ENCODE results near the gene TIMM10. TPM values are rescaled to one million over a fixed set of nuclear protein-coding genes. Genes with fewer than 3 reads are reported as not detected.

TIMM10 gene
- total RNA-seq, 2 experiments from 2014 or later: 82.4 to 86.1 TPM

- no peak for DNase-seq
- Mint-ChIP-seq H3K27ac (no peak overlapping the region), H3K27me3 (no peaks in the 10 kb centered on the region), H3K9me3 (no peaks in the 10 kb centered on the region), H3K4me1 (peaks cover 4% of the 10 kb centered on the region), H3K36me3 (ENCODE audit: low read depth) (peaks cover 28% of the 10 kb centered on the region), H3K4me3 (no peak overlapping the region)
- CTCF ChIA-PET: no interaction called here
- POLR2A ChIA-PET: no interaction called here
Observed at GRCh38 chr11:57500515-57500914, 30.0 kb downstream of the TIMM10 start.

DNA sequence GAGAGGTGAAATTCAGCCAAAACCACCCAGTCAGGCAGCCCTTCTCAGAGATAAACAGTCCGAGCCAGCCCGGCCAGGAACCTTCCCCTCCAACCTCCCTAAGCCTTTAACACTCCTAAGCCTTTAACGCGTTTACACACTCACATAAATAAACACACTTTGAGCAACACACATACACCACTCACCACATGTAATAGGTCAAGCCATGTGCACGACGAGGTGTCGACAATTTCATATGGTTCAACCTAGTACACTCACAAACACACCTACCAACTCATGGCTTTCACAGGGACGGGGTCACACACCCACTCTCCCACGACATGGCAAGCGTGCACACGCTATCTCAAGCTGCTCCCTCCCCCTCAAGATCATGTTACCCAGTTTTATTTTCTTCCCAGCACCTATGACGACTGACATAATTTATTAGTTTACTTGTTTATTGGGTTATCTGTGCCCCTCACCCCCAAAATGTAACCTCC, 30.5 kb downstream of the TIMM10 start:
- H3K9me3 Mint-ChIP-seq: no peaks in the 10 kb centered on the region
- POLR2A ChIA-PET: no interaction called here
- no peak overlapping the region for H3K27ac Mint-ChIP-seq

DNA sequence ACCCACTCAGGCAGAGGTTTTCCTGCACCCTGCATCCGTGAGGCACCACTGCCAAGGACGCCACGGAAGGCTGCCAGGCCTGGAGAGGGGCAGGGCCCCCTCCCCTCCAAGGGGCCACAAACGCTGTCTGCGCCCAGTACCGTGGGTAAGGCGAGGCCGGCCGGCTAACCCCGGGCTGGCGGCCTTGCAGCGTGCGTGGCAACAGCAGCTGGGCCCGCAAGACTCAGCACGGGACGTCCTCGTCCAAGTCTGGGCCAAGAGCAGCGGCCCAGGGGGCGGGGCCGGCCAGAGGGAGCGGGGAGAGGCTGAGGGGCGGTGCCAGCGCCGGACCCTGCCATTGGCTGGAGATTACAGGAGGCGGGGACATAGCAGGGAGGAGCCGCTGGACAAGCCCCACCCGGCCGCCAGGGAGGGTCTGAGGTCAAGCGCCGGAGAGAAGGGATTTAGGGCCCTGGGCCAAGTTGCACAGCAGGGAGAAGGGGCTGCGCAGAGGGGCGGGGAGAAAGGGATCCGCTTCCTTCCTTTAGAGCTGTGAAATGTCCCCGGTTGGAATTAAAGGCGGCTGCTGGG, 31.1 kb downstream of the TIMM10 start:
- DNase-seq: no peak
- ChIA-PET POLR2A (no interaction called here), CTCF (no interaction called here)
- Mint-ChIP-seq H3K9me3 (no peaks in the 10 kb centered on the region), H3K36me3 (ENCODE audit: low read depth) (peaks cover 24% of the 10 kb centered on the region), H3K4me1 (peaks cover 4% of the 10 kb centered on the region), H3K4me3 (no peak overlapping the region), H3K27me3 (no peaks in the 10 kb centered on the region), H3K27ac (no peak overlapping the region)

More for the DNA sequence above, 30.5 kb downstream of the TIMM10 start:
- Mint-ChIP-seq H3K27me3 (no peaks in the 10 kb centered on the region), H3K4me3 (no peak overlapping the region), H3K4me1 (peaks cover 4% of the 10 kb centered on the region), H3K36me3 (ENCODE audit: low read depth) (peaks cover 28% of the 10 kb centered on the region)
- DNase-seq: no peak
- CTCF ChIA-PET: no interaction called here

DNA sequence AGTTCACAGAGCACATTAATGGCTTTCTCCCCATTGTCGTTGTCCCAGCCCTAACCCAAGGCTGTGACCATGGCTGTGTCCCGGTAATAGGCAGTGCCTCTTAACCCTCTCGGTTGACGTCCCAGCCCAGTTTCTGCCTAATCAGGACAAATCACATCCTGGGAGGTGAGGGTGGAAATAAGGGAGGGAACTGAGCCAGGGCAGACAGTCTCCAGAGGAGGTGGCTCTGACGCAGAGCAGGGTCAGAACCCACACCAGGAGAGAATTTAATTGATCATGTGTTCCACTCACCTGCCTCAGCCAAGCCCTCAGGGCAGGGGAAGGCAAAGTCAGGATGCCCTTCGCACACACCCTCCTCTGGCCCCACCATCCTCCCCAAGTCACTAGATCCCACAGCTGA, 32.0 kb downstream of the TIMM10 start:
- CTCF ChIA-PET: interaction anchor here (1.3 kb wide), 1 partner anchor 42 kb away, joined by 4 read pairs; no protein-coding TSS in a partner anchor

GRCh38 chr11:57497303-57498247, 33.0 kb downstream of the TIMM10 start:
- peaks cover 16% of the 10 kb centered on the region for H3K4me1 Mint-ChIP-seq
- no peaks in the 10 kb centered on the region for H3K9me3 Mint-ChIP-seq
- H3K36me3 Mint-ChIP-seq (ENCODE audit: low read depth): peaks cover 30% of the 10 kb centered on the region
- H3K4me3 Mint-ChIP-seq: no peak overlapping the region
- no peaks in the 10 kb centered on the region for H3K27me3 Mint-ChIP-seq
- H3K27ac Mint-ChIP-seq: no peak overlapping the region
- ChIA-PET POLR2A (interaction anchor here (0.7 to 1.2 kb wide), 2 partner anchors 17 to 29 kb away, joined by 3 read pairs; no protein-coding TSS in a partner anchor), CTCF (interaction anchor here (1.2 to 8.0 kb wide), 3 partner anchors 19 to 41 kb away, joined by 4 to 296 read pairs (median 7); partner anchors contain the start of gene TIMM10)
- no peak for DNase-seq

More for the DNA sequence above, 32.0 kb downstream of the TIMM10 start:
- Mint-ChIP-seq H3K36me3 (ENCODE audit: low read depth) (peaks cover 28% of the 10 kb centered on the region), H3K4me1 (peaks cover 10% of the 10 kb centered on the region), H3K4me3 (no peak overlapping the region), H3K27ac (no peak overlapping the region), H3K27me3 (no peaks in the 10 kb centered on the region), H3K9me3 (no peaks in the 10 kb centered on the region)
- POLR2A ChIA-PET: no interaction called here
- no peak for DNase-seq

DNA sequence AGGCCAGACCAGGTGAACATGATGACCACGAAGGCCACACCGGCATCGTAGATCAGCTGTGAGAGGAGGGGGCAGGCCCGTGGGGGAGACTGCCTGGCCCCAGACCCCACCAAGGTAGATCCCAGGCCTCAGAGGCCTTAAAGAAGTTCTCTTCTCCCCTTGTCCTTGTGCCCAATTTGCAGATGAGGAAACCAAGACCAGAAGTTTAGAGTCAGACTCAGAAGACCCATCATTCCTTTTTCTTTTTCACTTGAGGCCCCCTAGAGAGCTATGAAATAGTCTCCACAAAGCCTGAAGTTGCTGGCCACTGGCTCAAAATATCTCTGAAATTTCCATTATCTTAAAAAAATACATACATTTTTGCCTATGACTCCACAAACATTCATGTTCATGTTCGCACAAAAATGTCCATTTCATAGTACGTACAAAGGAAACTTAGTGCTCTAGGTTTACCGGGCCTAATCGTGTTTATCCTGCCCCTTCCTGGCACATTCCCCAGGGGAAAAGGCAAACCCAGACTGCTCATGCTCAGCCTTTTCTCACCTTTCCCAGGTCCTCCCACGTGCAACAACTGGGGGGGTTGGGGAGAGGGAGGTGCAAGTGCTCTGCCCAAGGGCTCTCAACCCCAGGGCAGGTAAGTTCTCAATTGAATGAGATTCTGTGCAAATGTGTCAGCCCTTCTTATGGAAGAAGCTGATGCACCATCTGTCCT, 34.3 kb downstream of the TIMM10 start:
- CTCF ChIA-PET: interaction anchor here (1.2 to 8.0 kb wide), 2 partner anchors 21 to 31 kb away, joined by 7 to 296 read pairs; partner anchors contain the start of gene TIMM10
- Mint-ChIP-seq H3K27me3 (no peaks in the 10 kb centered on the region), H3K4me3 (no peak overlapping the region), H3K9me3 (no peaks in the 10 kb centered on the region), H3K27ac (no peak overlapping the region), H3K36me3 (ENCODE audit: low read depth) (peaks cover 30% of the 10 kb centered on the region), H3K4me1 (peaks cover 16% of the 10 kb centered on the region)
- POLR2A ChIA-PET: interaction anchor here (1.2 to 4.7 kb wide), 2 partner anchors 19 to 30 kb away, joined by 3 to 30 read pairs; partner anchors contain the start of gene SLC43A1
- no peak for DNase-seq

DNA sequence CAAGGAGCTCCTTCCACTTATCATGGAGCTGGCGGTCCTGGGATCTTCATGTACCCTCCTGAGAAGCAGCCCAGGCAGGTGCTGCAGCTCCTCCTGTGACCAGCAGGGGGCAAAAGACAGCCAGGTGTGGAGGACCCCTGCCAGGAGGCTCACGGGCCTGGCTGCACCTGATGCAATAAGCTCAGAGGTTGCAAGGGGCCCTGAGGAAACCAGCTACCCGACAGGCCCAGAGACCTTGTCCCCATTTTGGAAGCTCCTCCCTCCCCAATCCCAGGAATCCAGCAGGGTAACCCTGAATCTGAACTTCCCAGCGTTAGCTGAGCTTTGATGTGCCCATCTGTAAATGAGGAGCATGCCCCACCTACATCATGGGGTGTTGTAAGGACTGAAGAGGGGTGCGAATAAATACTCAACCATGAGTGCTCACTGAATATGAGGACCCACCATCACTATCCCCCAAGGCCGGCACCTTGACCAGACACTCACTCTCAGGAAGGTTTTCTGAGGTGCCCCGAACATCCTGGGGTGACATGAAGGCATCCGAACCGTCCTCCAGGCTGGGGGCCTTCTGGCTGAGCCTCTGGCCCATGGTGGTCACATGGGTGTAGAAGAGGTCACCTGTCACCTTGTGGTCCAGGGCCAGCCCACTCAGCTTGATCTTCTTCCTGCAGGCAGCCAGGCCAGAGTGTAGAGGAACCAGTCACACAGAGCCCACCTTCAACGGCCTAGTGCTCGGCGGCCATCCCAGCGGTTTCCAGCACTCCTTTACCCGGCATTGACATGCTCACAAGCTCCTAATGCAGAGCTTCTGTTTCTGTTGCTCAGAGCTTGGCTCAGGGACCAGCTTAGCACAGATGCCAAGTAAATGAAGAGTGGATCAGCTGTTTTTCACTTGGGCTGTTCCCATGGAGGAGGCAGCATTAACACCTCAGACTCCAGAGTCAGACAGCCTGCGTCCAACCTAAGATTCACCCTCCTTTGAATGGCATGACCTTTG, 36.7 kb downstream of the TIMM10 start:
- ChIA-PET CTCF (interaction anchor here (0.7 to 8.0 kb wide), 52 partner anchors 8 to 325 kb away, joined by 3 to 296 read pairs (median 4); partner anchors contain the start of genes RTN4RL2, SLC43A1, TIMM10 and UBE2L6), POLR2A (interaction anchor here (0.9 to 4.7 kb wide), 4 partner anchors 8 to 37 kb away, joined by 3 to 30 read pairs (median 10); partner anchors contain the start of genes SLC43A1 and TIMM10)
- Mint-ChIP-seq H3K27me3 (no peaks in the 10 kb centered on the region), H3K27ac (peak overlapping the region; percentile 73), H3K4me1 (peaks cover 12% of the 10 kb centered on the region), H3K9me3 (no peaks in the 10 kb centered on the region), H3K36me3 (ENCODE audit: low read depth) (peaks cover 24% of the 10 kb centered on the region), H3K4me3 (no peak overlapping the region)
- peak; percentile 76 for DNase-seq

- H3K4me3 Mint-ChIP-seq: no peak overlapping the region
- no peaks in the 10 kb centered on the region for H3K27me3 Mint-ChIP-seq
- POLR2A ChIA-PET: interaction anchor here (1.2 to 4.7 kb wide), 3 partner anchors 24 to 36 kb away, joined by 3 to 30 read pairs (median 3); partner anchors contain the start of gene SLC43A1
- no peaks in the 10 kb centered on the region for H3K9me3 Mint-ChIP-seq
- peaks cover 13% of the 10 kb centered on the region for H3K36me3 Mint-ChIP-seq (ENCODE audit: low read depth)
- peak; percentile 69 for DNase-seq
- no peak overlapping the region for H3K27ac Mint-ChIP-seq
- CTCF ChIA-PET: interaction anchor here (0.6 to 8.0 kb wide), 15 partner anchors 11 to 309 kb away, joined by 3 to 296 read pairs (median 6); partner anchors contain the start of genes SLC43A1 and TIMM10
- peaks cover 12% of the 10 kb centered on the region for H3K4me1 Mint-ChIP-seq
Observed at GRCh38 chr11:57491371-57492061, 39.0 kb downstream of the TIMM10 start.

DNA sequence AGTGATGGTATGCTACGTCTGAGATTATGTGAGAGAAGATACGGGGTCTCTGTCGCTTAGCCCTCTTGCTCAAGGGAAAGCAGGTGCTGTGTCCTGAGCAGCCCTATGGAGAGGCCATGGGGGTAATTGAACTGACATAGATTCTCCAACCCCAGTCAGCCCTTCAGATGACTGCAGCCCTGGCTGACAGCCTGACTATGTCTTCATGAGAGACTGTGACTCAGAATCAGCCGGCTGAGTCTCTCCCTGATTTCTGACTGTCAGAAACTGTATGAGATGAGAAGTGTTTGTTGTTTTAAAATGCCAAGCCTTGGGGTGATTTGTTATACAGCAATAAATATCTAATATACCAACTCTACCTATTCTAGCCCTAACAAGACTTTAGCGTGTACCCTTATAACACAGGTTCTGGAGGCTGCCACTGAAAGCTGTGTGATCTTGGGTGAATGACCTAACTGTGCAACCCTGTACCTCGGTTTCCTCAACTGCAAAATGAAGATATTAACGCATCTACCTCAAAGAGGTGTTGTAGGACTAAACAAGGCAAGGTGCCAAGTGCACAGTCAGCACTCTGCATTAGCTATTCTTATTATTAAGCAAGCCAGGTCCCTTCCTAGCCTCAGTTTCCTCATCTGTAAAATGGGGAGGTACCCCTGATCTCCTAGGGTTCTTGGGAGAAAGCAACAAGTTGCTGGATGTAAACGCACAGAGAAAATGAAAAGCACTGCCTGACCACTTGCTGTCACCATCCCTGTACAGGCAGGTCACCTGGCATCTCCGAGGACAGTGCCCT, 39.9 kb downstream of the TIMM10 start:
- no peak overlapping the region for H3K4me3 Mint-ChIP-seq
- ChIA-PET POLR2A (interaction anchor here (1.2 to 1.7 kb wide), 2 partner anchors 30 to 37 kb away, joined by 3 read pairs; no protein-coding TSS in a partner anchor), CTCF (interaction anchor here (0.9 to 8.0 kb wide), 11 partner anchors 12 to 310 kb away, joined by 3 to 296 read pairs (median 6); partner anchors contain the start of genes SLC43A1 and TIMM10)
- H3K27ac Mint-ChIP-seq: no peak overlapping the region
- H3K27me3 Mint-ChIP-seq: no peaks in the 10 kb centered on the region
- H3K9me3 Mint-ChIP-seq: no peaks in the 10 kb centered on the region
- DNase-seq: no peak
- H3K36me3 Mint-ChIP-seq (ENCODE audit: low read depth): peaks cover 16% of the 10 kb centered on the region
- peaks cover 12% of the 10 kb centered on the region for H3K4me1 Mint-ChIP-seq

- ChIA-PET CTCF (interaction anchor here (1.1 to 3.1 kb wide), 2 partner anchors 38 to 42 kb away, joined by 3 to 16 read pairs; partner anchors contain the start of gene TIMM10), POLR2A (no interaction called here)
- no peak overlapping the region for H3K4me3 Mint-ChIP-seq
- H3K9me3 Mint-ChIP-seq: no peaks in the 10 kb centered on the region
- no peak for DNase-seq
- peaks cover 3% of the 10 kb centered on the region for H3K4me1 Mint-ChIP-seq
- peaks cover 4% of the 10 kb centered on the region for H3K27me3 Mint-ChIP-seq
- peaks cover 14% of the 10 kb centered on the region for H3K36me3 Mint-ChIP-seq (ENCODE audit: low read depth)
- H3K27ac Mint-ChIP-seq: no peak overlapping the region
Observed at GRCh38 chr11:57487920-57488659, 42.5 kb downstream of the TIMM10 start.

Measured in activated CD4-positive, alpha-beta memory T cell treated with anti-CD3 and anti-CD28 coated beads, Interleukin-2, amount 10 ng/mL, durations not matched to agents 7 days and 5 days (primary cell).